Esophagus squamous epithelium (tissue), 5 donors: ENCODE results near the gene FAM20C. TPM values are rescaled to one million over a fixed set of nuclear protein-coding genes. Genes with fewer than 3 reads are reported as not detected.

Source experiments
- DNase-seq: peaks from one replicate; lab custom pipeline; 2025; lab: John Stamatoyannopoulos, UW
- H3K27ac ChIP-seq, 4 donors: fragments of 200-600 bp; sonication (generic); one replicate each; pipeline ENCODE4 v1.5.1; 2016 to 2019; ENCODE audit warnings: mild to moderate bottlenecking in 1 of 4
- H3K27me3 ChIP-seq, 4 donors: fragments of 200-600 bp; sonication (generic); 1 replicate in 3 of 4; 2 replicates in 1 of 4; pipeline versions ENCODE4 v1.5.1 to v1.6.0; 2017 to 2021; ENCODE audit warnings: antibody characterized with exemption in 1 of 4
- H3K36me3 ChIP-seq, 3 donors: fragments of 200-600 bp; sonication (generic); one replicate each; pipeline ENCODE4 v1.5.1; 2016 to 2019
- H3K4me1 ChIP-seq, 3 donors: fragments of 200-600 bp; sonication (generic); one replicate each; pipeline ENCODE4 v1.5.1; 2017 to 2019
- H3K4me3 ChIP-seq, 4 donors: fragments of 200-600 bp; sonication (generic); 1 replicate in 3 of 4; 2 replicates in 1 of 4; pipeline ENCODE4 v1.5.1; 2016 to 2019; ENCODE audit warnings: mild to moderate bottlenecking in 2 of 4, moderate library complexity in 1 of 4
- H3K9me3 ChIP-seq, 3 donors: fragments of 200-600 bp; sonication (generic); one replicate each; pipeline ENCODE4 v1.5.1; 2016 to 2019
- CTCF ChIP-seq, 6 experiments: fragments of 450-650 bp in 4 of 6; fragments of 200-600 bp in 2 of 6; sonication (generic) in 2 of 6; IDR thresholded peaks; one replicate each; pipeline ENCODE4 v1.5.1; 2016 to 2019; ENCODE audit warnings: antibody characterized with exemption in 6 of 6, mild to moderate bottlenecking in 4 of 6, moderate library complexity in 4 of 6
- POLR2A ChIP-seq, 4 donors: fragments of 450-650 bp; IDR thresholded peaks; one replicate each; pipeline ENCODE4 v1.6.1; 2017; ENCODE audit warnings: antibody characterized with exemption in 4 of 4, mild to moderate bottlenecking in 4 of 4, moderate library complexity in 3 of 4
- WGBS, 2 donors: methylation state at CpG; one replicate each; pipeline ENCODE4 v1.1.5; 2018; 5-methylcytosine and 5-hydroxymethylcytosine counted together
- intact Hi-C: fragments of 100-400 bp; cut with DNase I; formaldehyde crosslinking; loops from one replicate; pipeline ENCODE4 v1.15.0; 2022
- total RNA-seq, 4 donors: library from RNA; depleted of rRNA; stranded (reverse); fragments of >200 nt; gene quantifications; one replicate each; pipeline ENCODE4 v1.1.0, GENCODE V29; 2016
- donor health status: DM: yes; HTN: yes; CAD: no.

Gene FAM20C
- total RNA-seq, 4 donors from 2014 or later = 8.5 to 16.0 (median 13.7) TPM

- Histone ChIP-seq H3K27me3 (no peaks in the 10 kb centered on the region), H3K36me3 (no peaks in the 10 kb centered on the region), H3K27ac (no peak overlapping the region), H3K9me3 (no peaks in the 10 kb centered on the region), H3K4me3 (no peak overlapping the region), H3K4me1 (peaks cover 0 to 17% (median 0%) of the 10 kb centered on the region in 3 donors)
- no peak for TF ChIP-seq POLR2A (IDR thresholded peaks at IDR 0.05)
- no peak for TF ChIP-seq CTCF (IDR thresholded peaks at IDR 0.05)
- DNase-seq = no peak
- WGBS, 2 donors = 18 to 46% methylated on average over 3 of the region's 3 CpGs
- intact Hi-C loops = no loop called here
Measured at GRCh38 chr7:155469-155900, 36.9 kb upstream of the FAM20C start.

DNA sequence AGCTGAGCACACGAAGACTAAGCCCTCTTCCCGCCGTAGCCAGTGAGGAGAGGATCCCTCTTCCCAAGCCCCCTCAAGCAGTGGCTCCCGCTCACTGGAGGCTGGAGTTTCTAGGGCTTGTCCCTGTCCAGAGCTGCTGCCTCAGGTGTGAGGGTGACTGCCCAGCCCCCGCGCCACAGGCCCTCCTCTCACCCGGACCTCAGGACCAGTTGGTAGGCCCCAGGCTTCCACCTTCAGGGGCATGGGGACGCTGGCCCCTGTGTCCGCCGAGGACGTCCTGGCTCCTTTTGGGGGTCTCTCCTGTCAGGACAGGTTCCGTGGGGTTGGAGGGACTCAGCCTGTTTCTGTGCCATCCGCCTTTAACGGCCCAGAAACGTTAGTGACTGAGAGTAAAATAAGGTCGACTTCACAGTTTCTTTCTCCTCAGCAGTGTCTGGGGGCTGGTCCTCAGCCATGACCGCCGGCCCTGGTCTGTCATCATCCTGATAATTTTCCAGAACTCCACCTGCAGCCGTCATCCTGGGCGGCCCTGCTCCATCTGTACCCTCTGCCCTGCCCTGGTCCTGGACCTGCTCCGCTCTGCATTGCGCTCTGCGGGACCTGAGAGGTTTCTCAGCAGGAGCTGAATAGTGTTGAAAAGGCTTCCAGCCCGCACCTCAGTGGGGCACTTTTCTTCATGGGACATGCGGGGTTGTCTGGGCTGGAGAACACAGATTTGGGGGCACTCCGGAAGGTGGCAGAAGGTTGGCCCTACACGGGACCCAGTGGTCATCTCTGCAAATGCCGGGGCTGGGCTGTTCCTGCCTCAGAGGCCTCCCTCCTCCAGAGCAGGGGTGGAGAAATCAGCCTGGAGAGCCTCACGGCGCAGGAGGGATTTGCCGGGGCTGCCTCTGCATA is 36.0 kb upstream of the FAM20C start:
- Histone ChIP-seq H3K36me3 (no peaks in the 10 kb centered on the region), H3K4me3 (no peak overlapping the region), H3K9me3 (no peaks in the 10 kb centered on the region), H3K4me1 (peaks cover 0 to 14% (median 0%) of the 10 kb centered on the region in 3 donors), H3K27ac (no peak overlapping the region), H3K27me3 (no peaks in the 10 kb centered on the region)
- no peak for TF ChIP-seq CTCF (IDR thresholded peaks at IDR 0.05)
- no peak for DNase-seq
- intact Hi-C loops = no loop called here
- 73 to 83% methylated on average over 6 to 17 of the region's 31 CpGs for WGBS, 2 donors

GRCh38 chr7:157008-157310 is 35.4 kb upstream of the FAM20C start:
- intact Hi-C loops = no loop called here
- peaks cover 0 to 14% (median 0%) of the 10 kb centered on the region in 3 donors for H3K4me1 ChIP-seq
- H3K4me3 ChIP-seq = no peak overlapping the region
- no peaks in the 10 kb centered on the region for H3K9me3 ChIP-seq
- H3K36me3 ChIP-seq = no peaks in the 10 kb centered on the region
- no peak for DNase-seq
- H3K27ac ChIP-seq = no peak overlapping the region
- H3K27me3 ChIP-seq = no peaks in the 10 kb centered on the region
- TF ChIP-seq CTCF (IDR thresholded peaks at IDR 0.05) = no peak
- TF ChIP-seq POLR2A (IDR thresholded peaks at IDR 0.05) = no peak
- WGBS, 2 donors = 81 to 100% methylated on average over 2 to 8 of the region's 9 CpGs

DNA sequence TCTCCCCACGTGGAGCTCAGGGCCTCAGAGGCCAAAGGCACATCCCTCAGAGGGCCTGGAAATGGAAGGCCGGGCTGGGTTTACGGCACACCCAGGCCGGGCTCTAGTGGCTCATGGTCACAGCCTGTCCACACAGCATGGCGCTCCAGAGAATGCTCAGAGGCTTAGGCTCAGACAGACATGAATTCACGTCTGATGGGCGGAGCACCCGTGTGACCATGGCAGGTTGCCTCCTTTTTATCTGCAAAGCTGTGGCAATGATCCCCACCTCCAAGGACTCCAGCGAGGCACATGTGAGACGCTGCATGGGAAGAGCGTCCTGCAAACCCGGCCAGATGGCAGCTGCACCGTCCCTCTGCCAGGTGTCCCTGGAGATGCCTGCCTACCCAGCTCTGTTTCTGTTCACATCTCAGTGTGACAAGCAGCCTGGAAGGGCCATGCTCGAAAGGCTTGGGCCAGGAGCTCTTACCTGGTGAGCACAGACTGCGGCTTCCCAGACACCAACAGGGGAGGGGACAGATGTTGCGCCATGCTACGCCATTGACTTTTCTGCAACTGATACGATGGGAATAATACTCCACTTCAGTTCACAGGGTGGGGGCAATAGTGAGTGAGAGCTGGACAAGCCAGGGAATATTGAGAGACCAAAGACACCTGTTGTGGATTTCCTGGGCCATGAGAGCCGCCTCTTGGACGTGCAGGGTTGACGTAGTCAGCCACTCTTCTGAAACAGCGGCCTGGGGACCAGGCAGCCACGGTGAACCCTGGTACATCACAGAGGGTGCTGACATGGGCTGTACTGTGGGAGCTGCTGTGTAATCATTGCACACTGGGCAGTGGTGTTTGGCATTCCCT is 34.4 kb upstream of the FAM20C start:
- H3K36me3 ChIP-seq = no peaks in the 10 kb centered on the region
- H3K4me1 ChIP-seq = peaks cover 0 to 14% (median 0%) of the 10 kb centered on the region in 3 donors
- peaks cover 0 to 9% (median 0%) of the 10 kb centered on the region in 4 donors for H3K27me3 ChIP-seq
- no peaks in the 10 kb centered on the region for H3K9me3 ChIP-seq
- 93% methylated on average over 8 of the region's 23 CpGs; no CpG with 5 or more reads in 1 of the 2 donors for WGBS, 2 donors
- intact Hi-C loops = no loop called here
- DNase-seq = no peak
- no peak for TF ChIP-seq CTCF (IDR thresholded peaks at IDR 0.05)
- TF ChIP-seq POLR2A (IDR thresholded peaks at IDR 0.05) = no peak
- H3K27ac ChIP-seq = no peak overlapping the region
- H3K4me3 ChIP-seq = no peak overlapping the region

- H3K4me1 ChIP-seq = peaks cover 0 to 14% (median 0%) of the 10 kb centered on the region in 3 donors
- H3K27ac ChIP-seq = no peak overlapping the region
- no peak overlapping the region for H3K4me3 ChIP-seq
- peaks cover 0 to 16% (median 0%) of the 10 kb centered on the region in 4 donors for H3K27me3 ChIP-seq
- no peaks in the 10 kb centered on the region for H3K36me3 ChIP-seq
- TF ChIP-seq POLR2A (IDR thresholded peaks at IDR 0.05) (no peak), CTCF (IDR thresholded peaks at IDR 0.05) (no peak)
- no peaks in the 10 kb centered on the region for H3K9me3 ChIP-seq
- WGBS, 2 donors = 88 to 100% methylated on average over 1 to 11 of the region's 13 CpGs
- intact Hi-C loops = no loop called here
- DNase-seq = no peak
Measured at GRCh38 chr7:158771-159170, 33.6 kb upstream of the FAM20C start.
